ENCODE measurements around the gene ADARB2. TPM values are rescaled to one million over a fixed set of nuclear protein-coding genes. Genes with fewer than 3 reads are reported as not detected.

Gene ADARB2
- total RNA-seq, 4 donors from 2014 or later, result 0.80 to 4.9 (median 2.3) TPM

DNA sequence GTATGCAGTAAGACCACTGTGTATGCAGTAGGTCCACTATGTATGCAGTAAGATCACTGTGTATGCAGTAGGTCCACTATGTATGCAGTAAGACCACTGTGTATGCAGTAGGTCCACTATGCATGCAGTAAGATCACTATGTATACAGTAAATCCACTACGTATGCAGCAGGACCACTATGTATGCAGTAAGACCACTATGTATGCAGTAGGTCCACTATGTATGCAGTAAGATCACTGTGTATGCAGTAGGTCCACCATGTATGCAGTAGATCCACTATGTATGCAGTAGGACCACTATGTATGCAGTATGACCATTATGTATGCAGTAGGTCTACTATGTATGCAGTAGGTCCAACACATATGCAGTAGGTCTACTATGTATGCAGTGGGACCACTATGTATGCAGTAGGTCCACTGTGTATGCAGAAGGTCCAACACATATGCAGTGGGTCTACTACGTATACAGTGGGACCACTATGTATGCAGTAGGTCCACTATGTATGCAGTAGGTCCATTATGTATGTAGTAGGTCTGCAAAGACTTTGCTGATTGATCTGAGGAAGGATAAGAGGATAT is 313.6 kb downstream of the ADARB2 start:
- no peaks in the 10 kb centered on the region for H3K4me1 ChIP-seq
- in situ Hi-C loops (cut with MboI; ENCODE audit: low pct_ligation_motif_present in 1 of 4, low pct_unique_long_range_greater_than_20kb in 1 of 4, low sequenced_read_pairs in 3 of 4), result no loop called here
- TF ChIP-seq, protein P1, sequence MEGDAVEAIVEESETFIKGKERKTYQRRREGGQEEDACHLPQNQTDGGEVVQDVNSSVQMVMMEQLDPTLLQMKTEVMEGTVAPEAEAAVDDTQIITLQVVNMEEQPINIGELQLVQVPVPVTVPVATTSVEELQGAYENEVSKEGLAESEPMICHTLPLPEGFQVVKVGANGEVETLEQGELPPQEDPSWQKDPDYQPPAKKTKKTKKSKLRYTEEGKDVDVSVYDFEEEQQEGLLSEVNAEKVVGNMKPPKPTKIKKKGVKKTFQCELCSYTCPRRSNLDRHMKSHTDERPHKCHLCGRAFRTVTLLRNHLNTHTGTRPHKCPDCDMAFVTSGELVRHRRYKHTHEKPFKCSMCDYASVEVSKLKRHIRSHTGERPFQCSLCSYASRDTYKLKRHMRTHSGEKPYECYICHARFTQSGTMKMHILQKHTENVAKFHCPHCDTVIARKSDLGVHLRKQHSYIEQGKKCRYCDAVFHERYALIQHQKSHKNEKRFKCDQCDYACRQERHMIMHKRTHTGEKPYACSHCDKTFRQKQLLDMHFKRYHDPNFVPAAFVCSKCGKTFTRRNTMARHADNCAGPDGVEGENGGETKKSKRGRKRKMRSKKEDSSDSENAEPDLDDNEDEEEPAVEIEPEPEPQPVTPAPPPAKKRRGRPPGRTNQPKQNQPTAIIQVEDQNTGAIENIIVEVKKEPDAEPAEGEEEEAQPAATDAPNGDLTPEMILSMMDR (IDR thresholded peaks at IDR 0.05), result no peak
- TF ChIP-seq POLR2AphosphoS5 (IDR thresholded peaks at IDR 0.05) (no peak), EP300 (IDR thresholded peaks at IDR 0.05; ENCODE audit: low read depth) (no peak), POLR2A (IDR thresholded peaks at IDR 0.05) (no peak)
- peaks cover 23% of the 10 kb centered on the region for H3K27me3 ChIP-seq
- DNase-seq, result no peak
- H3K36me3 ChIP-seq, result no peaks in the 10 kb centered on the region
- WGBS, 2 donors (ENCODE audit: low coverage in 1 of 2), result 100% methylated on average over 1 of the region's 2 CpGs; no CpG with 5 or more reads in 1 of the 2 donors
- no peak overlapping the region for H3K4me3 ChIP-seq
- no peaks in the 10 kb centered on the region for H3K9me3 ChIP-seq
- intact Hi-C loops (cut with DNase I; ENCODE audit: low total_unique reads), result no loop called here
- H3K27ac ChIP-seq, result no peak overlapping the region

DNA sequence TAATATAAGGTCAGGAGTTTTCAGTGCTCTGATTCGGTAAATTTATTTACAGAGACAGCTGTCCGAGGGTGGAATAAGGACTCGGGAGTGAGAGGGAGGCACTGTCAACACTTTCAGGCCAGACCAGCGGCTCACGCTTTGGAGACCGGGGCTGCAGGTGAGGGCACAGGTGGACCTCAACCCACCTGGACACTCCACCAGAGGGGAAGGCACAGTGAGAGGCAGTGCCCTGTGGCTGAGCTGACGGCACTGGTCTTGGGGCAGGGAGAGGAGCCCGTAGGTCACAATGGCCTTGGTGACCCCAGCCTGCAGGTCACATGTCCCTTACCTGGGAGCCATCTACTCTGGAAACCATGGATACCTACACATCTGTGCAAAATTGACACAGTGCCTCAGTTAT is 315.1 kb downstream of the ADARB2 start:
- DNase-seq, result no peak
- Histone ChIP-seq H3K9me3 (no peaks in the 10 kb centered on the region), H3K4me1 (no peaks in the 10 kb centered on the region), H3K4me3 (no peak overlapping the region), H3K27ac (no peak overlapping the region), H3K27me3 (peaks cover 25% of the 10 kb centered on the region), H3K36me3 (no peaks in the 10 kb centered on the region)
- in situ Hi-C loops (cut with MboI; ENCODE audit: low pct_ligation_motif_present in 1 of 4, low pct_unique_long_range_greater_than_20kb in 1 of 4, low sequenced_read_pairs in 3 of 4) (no loop called here), intact Hi-C loops (cut with DNase I; ENCODE audit: low total_unique reads) (no loop called here)
- TF ChIP-seq, protein P1 (IDR thresholded peaks at IDR 0.05), result no peak
- TF ChIP-seq POLR2AphosphoS5 (IDR thresholded peaks at IDR 0.05) (no peak), POLR2A (IDR thresholded peaks at IDR 0.05) (no peak), EP300 (IDR thresholded peaks at IDR 0.05; ENCODE audit: low read depth) (no peak)
- 80 to 88% methylated on average over 1 to 8 of the region's 8 CpGs for WGBS, 2 donors (ENCODE audit: low coverage in 1 of 2)

DNA sequence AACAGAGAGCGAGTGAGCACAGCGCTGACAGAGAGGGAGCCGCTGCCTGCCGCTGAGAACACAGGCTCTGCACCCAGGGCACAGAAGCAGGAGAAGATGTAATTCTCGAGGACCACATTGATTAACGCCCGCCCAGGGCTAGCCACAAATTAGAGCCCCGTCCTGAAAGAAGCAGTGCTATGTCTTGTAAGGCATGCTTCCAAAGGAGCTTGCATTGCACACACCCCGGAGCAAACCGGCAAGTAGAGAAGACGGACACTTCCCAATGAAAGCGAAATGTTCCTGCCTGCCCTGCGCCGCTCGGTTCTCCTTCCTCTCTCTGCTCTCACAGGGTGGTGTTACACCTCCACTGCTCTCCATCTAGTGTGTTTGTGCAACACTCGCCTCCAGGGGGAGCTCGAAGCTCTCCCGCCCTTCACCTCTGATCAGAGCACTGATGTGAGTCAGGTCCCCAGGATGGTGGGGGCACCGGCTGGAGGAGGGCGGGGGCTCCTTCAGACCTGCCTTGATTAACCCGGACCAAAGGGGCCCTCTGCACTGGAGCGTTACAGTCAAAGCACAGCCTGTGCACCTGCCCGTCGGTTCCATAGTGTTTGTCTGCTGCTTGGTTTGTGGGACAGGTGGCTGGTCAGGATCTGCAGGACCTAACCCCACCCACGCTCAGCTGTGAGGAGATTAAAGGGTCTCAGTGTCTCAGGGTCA is 316.5 kb downstream of the ADARB2 start:
- H3K27me3 ChIP-seq, result peaks cover 25% of the 10 kb centered on the region
- no peaks in the 10 kb centered on the region for H3K4me1 ChIP-seq
- H3K4me3 ChIP-seq, result peak overlapping the region in 1 of 4 donors; percentile 6
- no peaks in the 10 kb centered on the region for H3K9me3 ChIP-seq
- DNase-seq, result peak; percentile 61
- no peak overlapping the region for H3K27ac ChIP-seq
- WGBS, 2 donors (ENCODE audit: low coverage in 1 of 2), result 0 to 5% methylated on average over 1 to 25 of the region's 25 CpGs
- in situ Hi-C loops (cut with MboI; ENCODE audit: low pct_ligation_motif_present in 1 of 4, low pct_unique_long_range_greater_than_20kb in 1 of 4, low sequenced_read_pairs in 3 of 4), result no loop called here
- H3K36me3 ChIP-seq, result no peaks in the 10 kb centered on the region
- TF ChIP-seq, protein P1 (IDR thresholded peaks at IDR 0.05), result peak; percentile 44 to 60 (median 53)
- TF ChIP-seq POLR2A (IDR thresholded peaks at IDR 0.05), result no peak
- intact Hi-C loops (cut with DNase I; ENCODE audit: low total_unique reads), result no loop called here

DNA sequence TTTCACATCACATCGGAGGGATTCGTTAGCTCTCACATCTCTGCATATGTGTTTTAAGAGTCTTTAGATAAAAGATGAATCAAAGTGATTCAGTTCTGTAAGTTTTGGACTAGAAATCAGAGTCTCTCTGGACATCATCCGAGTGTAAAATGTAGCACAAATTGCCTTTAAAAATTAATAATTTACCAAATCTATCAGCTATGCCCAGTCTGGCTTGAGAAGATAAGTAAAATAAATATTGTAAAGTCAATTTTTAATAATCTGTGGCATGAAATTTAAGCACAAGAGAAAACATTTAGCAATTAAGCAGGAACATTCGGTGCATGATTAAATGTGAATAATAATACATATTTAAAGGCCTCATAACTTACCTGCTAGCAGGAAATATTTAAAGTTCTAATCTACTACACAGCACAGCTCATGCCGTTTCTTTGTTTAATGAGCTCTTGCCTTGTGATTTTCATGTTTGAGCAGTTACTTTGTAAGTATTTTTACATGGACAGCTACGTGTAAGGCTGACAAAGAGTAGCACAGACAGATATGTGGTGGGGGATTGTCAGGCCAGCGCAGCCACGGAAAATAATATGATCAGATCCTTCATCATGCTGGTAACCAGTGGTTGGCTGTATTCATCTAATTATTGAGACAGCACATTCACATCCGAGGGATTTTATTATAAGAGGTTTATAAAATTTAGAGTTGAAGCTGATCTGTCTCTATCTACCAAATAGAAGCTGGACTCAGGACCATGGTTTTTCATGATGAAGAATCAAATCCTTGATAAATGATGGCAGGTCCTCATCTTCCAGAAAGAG is 317.3 kb downstream of the ADARB2 start:
- peaks cover 25% of the 10 kb centered on the region for H3K27me3 ChIP-seq
- H3K36me3 ChIP-seq, result no peaks in the 10 kb centered on the region
- in situ Hi-C loops (cut with MboI; ENCODE audit: low pct_ligation_motif_present in 1 of 4, low pct_unique_long_range_greater_than_20kb in 1 of 4, low sequenced_read_pairs in 3 of 4), result no loop called here
- TF ChIP-seq POLR2A (IDR thresholded peaks at IDR 0.05), result no peak
- WGBS, 2 donors (ENCODE audit: low coverage in 1 of 2), result 54 to 57% methylated on average over 7 to 9 of the region's 9 CpGs
- H3K4me3 ChIP-seq, result no peak overlapping the region
- intact Hi-C loops (cut with DNase I; ENCODE audit: low total_unique reads), result no loop called here
- H3K4me1 ChIP-seq, result no peaks in the 10 kb centered on the region
- no peaks in the 10 kb centered on the region for H3K9me3 ChIP-seq
- no peak for DNase-seq
- no peak overlapping the region for H3K27ac ChIP-seq
